ENCODE data around the gene CYP46A1.

CYP46A1 gene

GRCh38 chr14:99663386-99664057 lies 20.6 kb upstream of the CYP46A1 start:
- TF ChIP-seq CTCF (conservative IDR thresholded peaks at IDR 0.05; ENCODE audit: low read depth, low read length): no peak

DNA sequence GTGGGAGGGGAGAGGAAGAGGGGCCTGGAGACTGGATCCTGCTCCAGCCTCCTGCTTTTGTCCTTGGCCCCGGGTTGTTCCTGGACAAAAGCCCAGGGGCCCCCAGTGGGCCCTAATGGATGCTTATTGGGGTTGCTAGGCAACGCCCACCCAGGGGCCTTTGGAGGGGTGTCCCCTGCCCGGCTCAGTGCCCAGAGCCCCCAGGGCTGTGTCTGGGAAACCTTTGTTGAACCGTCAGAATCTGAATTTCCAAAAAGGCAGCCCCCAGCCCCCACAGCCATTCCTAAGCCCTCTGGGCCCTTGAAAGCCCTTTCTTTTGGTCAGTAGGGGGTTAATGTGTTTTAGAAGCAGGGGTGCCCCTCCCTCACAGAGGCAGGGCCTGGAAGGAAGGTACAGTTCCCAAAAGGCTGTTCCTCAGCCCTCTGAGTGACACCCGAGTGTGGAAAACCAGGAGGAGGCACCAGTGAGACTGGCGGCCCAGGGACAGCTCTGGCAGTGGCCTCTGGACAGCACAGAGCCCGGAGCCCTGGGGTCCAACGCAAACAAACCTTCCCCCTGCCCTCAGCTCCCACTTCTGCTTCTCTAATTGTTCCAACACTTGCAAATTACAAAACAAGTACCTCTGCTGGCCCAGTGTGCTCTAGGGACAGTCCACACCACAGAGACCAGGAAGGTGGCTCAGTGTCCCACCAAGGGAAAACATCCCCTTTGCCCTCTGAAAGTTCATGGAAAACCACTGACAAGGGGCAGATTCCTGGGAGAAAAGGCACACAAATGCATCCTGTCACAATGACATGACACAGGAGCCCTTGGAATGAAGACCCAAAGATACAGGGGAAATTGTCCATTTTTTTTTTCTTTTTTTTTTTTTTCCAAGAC lies 19.8 kb upstream of the CYP46A1 start:
- no peak for DNase-seq (ENCODE audit: low read depth)
- no peak for TF ChIP-seq CTCF (conservative IDR thresholded peaks at IDR 0.05; ENCODE audit: low read depth, low read length)
- H3K4me3 ChIP-seq (ENCODE audit: low read length): no peak overlapping the region

More at GRCh38 chr14:99663386-99664057, 20.6 kb upstream of the CYP46A1 start:
- DNase-seq (ENCODE audit: low read depth): no peak
- H3K4me3 ChIP-seq (ENCODE audit: low read length): no peak overlapping the region

- H3K4me3 ChIP-seq (ENCODE audit: low read length): no peak overlapping the region
- TF ChIP-seq CTCF (conservative IDR thresholded peaks at IDR 0.05; ENCODE audit: low read depth, low read length): no peak
- DNase-seq (ENCODE audit: low read depth): no peak
These were observed 19.2 kb upstream of the CYP46A1 start for GRCh38 chr14:99664937-99665273.

DNA sequence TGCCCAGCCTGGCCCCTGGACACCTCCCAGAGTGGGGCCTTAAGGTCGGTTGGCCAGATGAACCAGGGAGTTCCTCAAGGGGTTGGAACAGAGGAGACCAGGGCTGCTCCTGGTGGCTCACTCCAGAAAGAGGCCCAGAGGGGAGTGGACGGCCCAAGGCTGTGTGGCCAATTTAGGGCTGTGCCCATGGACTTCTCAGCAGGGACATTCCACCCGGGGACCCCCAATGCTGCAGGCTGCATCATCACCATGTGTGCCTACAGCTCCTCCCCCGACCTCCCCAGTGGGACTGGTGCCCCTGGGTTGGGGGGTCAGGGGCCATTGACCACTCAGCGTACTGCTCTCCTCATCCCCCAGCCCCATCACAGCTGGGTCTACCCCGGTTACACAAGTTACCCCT lies 17.6 kb upstream of the CYP46A1 start:
- no peak overlapping the region for H3K4me3 ChIP-seq (ENCODE audit: low read length)
- DNase-seq (ENCODE audit: low read depth): no peak
- TF ChIP-seq CTCF (conservative IDR thresholded peaks at IDR 0.05; ENCODE audit: low read depth, low read length): no peak

GRCh38 chr14:99667045-99667444 lies 17.1 kb upstream of the CYP46A1 start:
- H3K4me3 ChIP-seq (ENCODE audit: low read length): no peak overlapping the region
- no peak for DNase-seq (ENCODE audit: low read depth)
- TF ChIP-seq CTCF (conservative IDR thresholded peaks at IDR 0.05; ENCODE audit: low read depth, low read length): no peak

DNA sequence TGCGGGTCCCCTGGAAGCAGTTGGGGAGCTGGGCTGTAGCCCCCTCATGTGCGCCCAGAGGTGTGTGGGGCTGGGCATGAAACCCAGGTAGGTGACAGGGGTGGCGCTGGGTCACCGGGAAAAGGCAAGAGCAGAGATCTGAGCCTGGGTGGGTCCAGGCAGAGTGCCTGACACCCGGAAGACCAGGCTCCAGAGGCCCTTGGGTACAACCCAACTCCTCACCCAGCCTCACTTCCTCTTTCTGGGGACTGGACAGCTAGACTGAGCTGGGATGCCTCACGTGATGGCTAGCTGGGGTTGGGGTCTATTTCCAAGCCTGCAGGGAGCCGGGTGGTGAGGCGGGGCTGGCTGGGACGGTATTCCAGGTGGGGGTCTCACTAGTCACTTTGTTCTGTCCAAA lies 16.3 kb upstream of the CYP46A1 start:
- DNase-seq (ENCODE audit: low read depth): no peak
- H3K4me3 ChIP-seq (ENCODE audit: low read length): no peak overlapping the region
- TF ChIP-seq CTCF (conservative IDR thresholded peaks at IDR 0.05; ENCODE audit: low read depth, low read length): no peak
